ENCODE data around the gene EIF4E1B. TPM values are rescaled to one million over a fixed set of nuclear protein-coding genes. Genes with fewer than 3 reads are reported as not detected.
A peak's percentile ranks its signal among the peaks of the same experiment; 100 is the strongest.

Gene EIF4E1B
- total RNA-seq, 1 donor from 2014 or later = 0.06 TPM

GRCh38 chr5:176616511-176616910 lies 14.0 kb upstream of the EIF4E1B start:
- Histone ChIP-seq H3K4me2 (no peak overlapping the region), H3K79me2 (ENCODE audit: low read depth) (no peaks in the 10 kb centered on the region), H2AFZ (replicated peaks) (no peak overlapping the region), H3K9ac (no peak overlapping the region), H3K4me1 (peaks cover 8% of the 10 kb centered on the region), H4K20me1 (ENCODE audit: low read depth) (peaks cover 16% of the 10 kb centered on the region), H3K27ac (no peak overlapping the region), H3K4me3 (no peak overlapping the region), H3K36me3 (no peaks in the 10 kb centered on the region), H3F3A (ENCODE audit: low read depth) (peaks cover 14% of the 10 kb centered on the region), H3K9me3 (ENCODE audit: low read depth) (no peaks in the 10 kb centered on the region), H3K27me3 (peaks cover 79% of the 10 kb centered on the region)
- Mint-ChIP-seq H3K9me3 (no peaks in the 10 kb centered on the region), H3K4me3 (no peak overlapping the region), H3K36me3 (no peaks in the 10 kb centered on the region), H3K27me3 (ENCODE audit: insufficient read depth, low read depth) (peaks cover 55% of the 10 kb centered on the region), H3K4me1 (peaks cover 25% of the 10 kb centered on the region), H3K27ac (peak overlapping the region; percentile 29)
- TF ChIP-seq EZH2 (IDR thresholded peaks at IDR 0.05) (no peak), CTCF (IDR thresholded peaks at IDR 0.05) (no peak), EZH2phosphoT487 (IDR thresholded peaks at IDR 0.05) (no peak)
- DNase-seq (ENCODE audit: low spot score) = no peak

- Histone ChIP-seq H3K9ac (no peak overlapping the region), H2AFZ (replicated peaks) (no peak overlapping the region), H3K4me1 (peaks cover 8% of the 10 kb centered on the region), H3F3A (ENCODE audit: low read depth) (peaks cover 14% of the 10 kb centered on the region), H3K9me3 (ENCODE audit: low read depth) (no peaks in the 10 kb centered on the region), H4K20me1 (ENCODE audit: low read depth) (peaks cover 9% of the 10 kb centered on the region), H3K27me3 (peaks cover 70% of the 10 kb centered on the region), H3K27ac (no peak overlapping the region), H3K79me2 (ENCODE audit: low read depth) (no peaks in the 10 kb centered on the region), H3K4me3 (no peak overlapping the region), H3K36me3 (no peaks in the 10 kb centered on the region), H3K4me2 (peak overlapping the region; percentile 36)
- no peaks in the 10 kb centered on the region for H3K36me3 Mint-ChIP-seq
- TF ChIP-seq EZH2 (IDR thresholded peaks at IDR 0.05) (no peak), CTCF (IDR thresholded peaks at IDR 0.05) (no peak), EZH2phosphoT487 (IDR thresholded peaks at IDR 0.05) (no peak)
- H3K9me3 Mint-ChIP-seq = peaks cover 1% of the 10 kb centered on the region
- H3K27me3 Mint-ChIP-seq (ENCODE audit: insufficient read depth, low read depth) = peaks cover 59% of the 10 kb centered on the region
- H3K4me3 Mint-ChIP-seq = peak overlapping the region; percentile 57
- no peak for DNase-seq (ENCODE audit: low spot score)
- no peak overlapping the region for H3K27ac Mint-ChIP-seq
- peaks cover 24% of the 10 kb centered on the region for H3K4me1 Mint-ChIP-seq
Observed at GRCh38 chr5:176618783-176619182, 11.7 kb upstream of the EIF4E1B start.

GRCh38 chr5:176619203-176619568 lies 11.3 kb upstream of the EIF4E1B start:
- peaks cover 20% of the 10 kb centered on the region for H3K4me1 Mint-ChIP-seq
- peaks cover 14% of the 10 kb centered on the region for H3F3A ChIP-seq (ENCODE audit: low read depth)
- H2AFZ ChIP-seq (replicated peaks) = peak overlapping the region; percentile 17
- H3K9me3 ChIP-seq (ENCODE audit: low read depth) = no peaks in the 10 kb centered on the region
- H3K4me3 Mint-ChIP-seq = peak overlapping the region; percentile 75
- peaks cover 59% of the 10 kb centered on the region for H3K27me3 Mint-ChIP-seq (ENCODE audit: insufficient read depth, low read depth)
- no peaks in the 10 kb centered on the region for H3K36me3 Mint-ChIP-seq
- peak overlapping the region; percentile 20 for H3K4me3 ChIP-seq
- H3K9ac ChIP-seq = no peak overlapping the region
- peak overlapping the region; percentile 71 for H3K4me2 ChIP-seq
- no peak overlapping the region for H3K27ac Mint-ChIP-seq
- TF ChIP-seq EZH2phosphoT487 (IDR thresholded peaks at IDR 0.05) (no peak), EZH2 (IDR thresholded peaks at IDR 0.05) (no peak), CTCF (IDR thresholded peaks at IDR 0.05) (peak; percentile 55)
- H3K9me3 Mint-ChIP-seq = peaks cover 1% of the 10 kb centered on the region
- peaks cover 70% of the 10 kb centered on the region for H3K27me3 ChIP-seq
- peak; percentile 98 for DNase-seq (ENCODE audit: low spot score)
- no peaks in the 10 kb centered on the region for H3K36me3 ChIP-seq
- H4K20me1 ChIP-seq (ENCODE audit: low read depth) = peaks cover 9% of the 10 kb centered on the region
- H3K79me2 ChIP-seq (ENCODE audit: low read depth) = no peaks in the 10 kb centered on the region
- H3K4me1 ChIP-seq = peaks cover 8% of the 10 kb centered on the region
- no peak overlapping the region for H3K27ac ChIP-seq

Data from neural progenitor cell (in vitro differentiated cells).